ACC112 (cell line): ENCODE data around the gene JAG1.

ENCODE experiments used
- H2AFZ ChIP-seq: fragments of 200-600 bp; sonication (generic); one replicate; pipeline ENCODE4 v1.6.0; 2017; ENCODE audit warnings: antibody characterized with exemption, low read length; ENCODE audit not compliant: unreplicated experiment
- H3K27ac ChIP-seq: fragments of 200-600 bp; sonication (generic); 2 replicates; pipeline ENCODE4 v1.5.1; 2014; ENCODE audit warnings: low read depth, mild to moderate bottlenecking, antibody characterized with exemption, low read length, moderate library complexity
- H3K27me3 ChIP-seq: fragments of 200-600 bp; sonication (generic); 2 replicates; pipeline ENCODE4 v1.6.1; 2014; ENCODE audit warnings: mild to moderate bottlenecking, antibody characterized with exemption, low read length, moderate library complexity, mixed read lengths; ENCODE audit not compliant: insufficient read depth
- H3K36me3 ChIP-seq: fragments of 200-600 bp; sonication (generic); 2 replicates; pipeline ENCODE4 v1.6.1; 2016; ENCODE audit warnings: mild to moderate bottlenecking, antibody characterized with exemption, low read length, moderate library complexity, mixed read lengths; ENCODE audit not compliant: insufficient read depth
- H3K4me1 ChIP-seq: fragments of 200-600 bp; sonication (generic); one replicate; pipeline ENCODE4 v1.6.1; 2016; ENCODE audit warnings: low read length, mixed read lengths; ENCODE audit not compliant: insufficient read depth, unreplicated experiment, control insufficient read depth
- H3K4me3 ChIP-seq: fragments of 200-600 bp; sonication (generic); 2 replicates; pipeline ENCODE4 v1.5.1; 2014; ENCODE audit warnings: mild to moderate bottlenecking, low read depth, low read length
- H3K79me2 ChIP-seq: fragments of 200-600 bp; sonication (generic); one replicate; pipeline ENCODE4 v1.6.0; 2016; ENCODE audit warnings: low read length; ENCODE audit not compliant: control insufficient read depth, unreplicated experiment, insufficient read depth

JAG1 gene

GRCh38 chr20:10659651-10660601 lies 13.9 kb downstream of the JAG1 start:
- Histone ChIP-seq H3K4me3 (no peak overlapping the region), H3K27me3 (no peaks in the 10 kb centered on the region), H3K36me3 (peaks cover 26% of the 10 kb centered on the region), H3K4me1 (peaks cover 18% of the 10 kb centered on the region), H3K27ac (no peak overlapping the region), H3K79me2 (peaks cover 5% of the 10 kb centered on the region), H2AFZ (no peak overlapping the region)

- H3K4me1 ChIP-seq = peaks cover 26% of the 10 kb centered on the region
- H3K36me3 ChIP-seq = peaks cover 26% of the 10 kb centered on the region
- no peak overlapping the region for H2AFZ ChIP-seq
- H3K27me3 ChIP-seq = no peaks in the 10 kb centered on the region
- no peak overlapping the region for H3K27ac ChIP-seq
- H3K4me3 ChIP-seq = no peak overlapping the region
- H3K79me2 ChIP-seq = no peaks in the 10 kb centered on the region
Observed at GRCh38 chr20:10658876-10659632, 14.7 kb downstream of the JAG1 start.

- H3K36me3 ChIP-seq = peaks cover 25% of the 10 kb centered on the region
- H3K27ac ChIP-seq = no peak overlapping the region
- H3K4me3 ChIP-seq = no peak overlapping the region
- H3K4me1 ChIP-seq = peaks cover 29% of the 10 kb centered on the region
- no peaks in the 10 kb centered on the region for H3K79me2 ChIP-seq
- no peak overlapping the region for H2AFZ ChIP-seq
- no peaks in the 10 kb centered on the region for H3K27me3 ChIP-seq
Observed at GRCh38 chr20:10658051-10658823, 15.6 kb downstream of the JAG1 start.

DNA sequence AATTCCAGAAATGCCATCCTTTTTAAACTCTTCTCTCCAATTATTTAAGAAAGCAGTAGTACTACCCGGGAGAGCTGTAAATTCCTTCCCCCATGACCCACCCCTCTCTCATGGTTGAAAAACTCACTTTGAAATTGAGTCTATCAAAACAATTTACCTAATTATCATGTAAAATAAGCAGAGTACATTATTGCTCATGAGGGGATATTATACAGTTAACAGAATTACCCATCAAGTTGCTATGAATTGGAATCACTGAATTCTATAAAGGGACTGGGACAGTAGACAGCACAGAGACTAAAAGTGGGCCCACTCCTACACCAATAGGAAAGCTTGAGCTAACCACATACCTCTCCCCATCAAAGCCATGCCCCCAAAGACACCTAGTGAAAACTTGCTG lies 16.3 kb downstream of the JAG1 start:
- H3K79me2 ChIP-seq = no peaks in the 10 kb centered on the region
- H2AFZ ChIP-seq = no peak overlapping the region
- no peak overlapping the region for H3K4me3 ChIP-seq
- no peak overlapping the region for H3K27ac ChIP-seq
- H3K4me1 ChIP-seq = peaks cover 37% of the 10 kb centered on the region
- H3K27me3 ChIP-seq = no peaks in the 10 kb centered on the region
- peaks cover 17% of the 10 kb centered on the region for H3K36me3 ChIP-seq

- Histone ChIP-seq H3K27ac (no peak overlapping the region), H3K4me3 (no peak overlapping the region), H2AFZ (no peak overlapping the region), H3K27me3 (no peaks in the 10 kb centered on the region), H3K79me2 (no peaks in the 10 kb centered on the region), H3K4me1 (peaks cover 38% of the 10 kb centered on the region), H3K36me3 (peaks cover 19% of the 10 kb centered on the region)
Observed at GRCh38 chr20:10655720-10656669, 17.8 kb downstream of the JAG1 start.

DNA sequence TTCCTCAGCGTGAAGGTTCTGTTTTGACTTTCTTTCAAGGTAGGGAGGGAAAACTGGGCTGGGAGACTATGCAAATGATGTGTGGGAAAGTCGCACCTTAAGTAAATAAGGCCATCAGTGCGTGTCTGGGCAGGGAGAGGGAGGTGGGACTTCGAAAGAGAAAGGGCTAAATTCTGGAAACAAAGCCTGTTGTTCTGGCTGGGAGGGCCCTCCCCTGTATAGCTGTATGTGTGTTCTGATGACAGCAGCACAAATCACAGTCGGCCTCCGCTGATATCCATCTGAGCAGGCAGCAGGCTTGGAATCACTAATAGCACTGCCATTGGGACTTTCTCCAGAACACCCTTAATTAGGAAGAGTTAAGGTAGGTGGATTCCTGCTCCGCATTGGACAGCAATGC lies 19.2 kb downstream of the JAG1 start:
- Histone ChIP-seq H2AFZ (no peak overlapping the region), H3K4me1 (peaks cover 24% of the 10 kb centered on the region), H3K4me3 (no peak overlapping the region), H3K27me3 (no peaks in the 10 kb centered on the region), H3K27ac (peak overlapping the region; percentile 91), H3K79me2 (no peaks in the 10 kb centered on the region), H3K36me3 (peaks cover 21% of the 10 kb centered on the region)

- Histone ChIP-seq H3K36me3 (peaks cover 24% of the 10 kb centered on the region), H3K79me2 (no peaks in the 10 kb centered on the region), H3K27ac (peak overlapping the region; percentile 91), H3K4me3 (peak overlapping the region; percentile 62), H3K4me1 (peaks cover 24% of the 10 kb centered on the region), H2AFZ (peak overlapping the region; percentile 6), H3K27me3 (no peaks in the 10 kb centered on the region)
Observed at GRCh38 chr20:10654250-10654610, 19.6 kb downstream of the JAG1 start.

- Histone ChIP-seq H3K79me2 (no peaks in the 10 kb centered on the region), H3K4me3 (peak overlapping the region; percentile 62), H3K4me1 (peaks cover 24% of the 10 kb centered on the region), H2AFZ (peak overlapping the region; percentile 6), H3K36me3 (peaks cover 27% of the 10 kb centered on the region), H3K27me3 (no peaks in the 10 kb centered on the region), H3K27ac (peak overlapping the region; percentile 91)
Observed at GRCh38 chr20:10653599-10654249, 20.1 kb downstream of the JAG1 start.

GRCh38 chr20:10652660-10653261 lies 21.0 kb downstream of the JAG1 start:
- Histone ChIP-seq H3K4me1 (peaks cover 24% of the 10 kb centered on the region), H3K27me3 (no peaks in the 10 kb centered on the region), H3K4me3 (peak overlapping the region; percentile 62), H2AFZ (no peak overlapping the region), H3K27ac (peak overlapping the region; percentile 91), H3K79me2 (no peaks in the 10 kb centered on the region), H3K36me3 (peaks cover 28% of the 10 kb centered on the region)
